Naive thymus-derived CD4-positive, alpha-beta T cell (primary cell): ENCODE data around the gene ZNF91. TPM values are rescaled to one million over a fixed set of nuclear protein-coding genes. Genes with fewer than 3 reads are reported as not detected.
"Not testable (repeated sequence)": the region's sequence is repeated elsewhere in the genome, so short reads cannot be mapped to it uniquely, and the experiment has no call there.

Experiments
- ATAC-seq: fragments of 150-1000 bp; cut with Tn5 transposase; 2 replicates; pipeline ENCODE4 v1.10.0; 2021; ENCODE audit warnings: mild to moderate bottlenecking, moderate library complexity
- CTCF ChIA-PET: fragments of 350-600 bp; sonication (Branson Sonifier 250); formaldehyde crosslinking; loops from one replicate; lab custom pipeline; 2021; ENCODE audit warnings: antibody characterized with exemption; lab: Charles Lee
- POLR2A ChIA-PET: fragments of 350-600 bp; sonication (Branson Sonifier 250); formaldehyde crosslinking; loops from one replicate; lab custom pipeline; 2021; ENCODE audit warnings: antibody characterized with exemption, inconsistent platforms; lab: Charles Lee
- DNase-seq, 9 donors: peaks; one replicate each; pipeline versions ENCODE4 v3.0.0 to v3.0.0-alpha.2; 2020 to 2022; ENCODE audit warnings: mixed read lengths in 1 of 9
- H3K27ac ChIP-seq: one replicate; pipeline ENCODE4 v1.7.0; 2013; ENCODE audit warnings: mild to moderate bottlenecking, low read depth, low read length, moderate library complexity
- H3K27me3 ChIP-seq, 2 donors: one replicate each; pipeline ENCODE4 v1.7.0; 2013; ENCODE audit warnings: low read length in 2 of 2, mild to moderate bottlenecking in 2 of 2, moderate library complexity in 2 of 2; ENCODE audit not compliant: control insufficient read depth in 2 of 2, insufficient read depth in 2 of 2
- H3K36me3 ChIP-seq, 3 experiments: 1 replicate in 2 of 3; 2 replicates in 1 of 3; pipeline ENCODE4 v1.7.0; 2013; ENCODE audit warnings: low read length in 3 of 3, mild to moderate bottlenecking in 3 of 3, moderate library complexity in 1 of 3; ENCODE audit not compliant: insufficient read depth in 3 of 3, control insufficient read depth in 2 of 3
- H3K4me1 ChIP-seq, 2 donors: one replicate each; pipeline ENCODE4 v1.7.0; 2013; ENCODE audit warnings: low read length in 2 of 2, mild to moderate bottlenecking in 2 of 2, moderate library complexity in 1 of 2; ENCODE audit not compliant: control insufficient read depth in 2 of 2, insufficient read depth in 2 of 2
- H3K4me3 ChIP-seq: 2 replicates; pipeline ENCODE4 v1.7.0; 2013; ENCODE audit warnings: mild to moderate bottlenecking, low read length
- H3K9me3 ChIP-seq, 3 experiments: 1 replicate in 2 of 3; 2 replicates in 1 of 3; pipeline ENCODE4 v1.7.0; 2013; ENCODE audit warnings: low read length in 3 of 3; ENCODE audit not compliant: control insufficient read depth in 2 of 3
- H3K27ac Mint-ChIP-seq, 9 donors: one replicate each; pipeline ENCODE4 v1.8.0; 2020 to 2022; ENCODE audit warnings: mixed read lengths in 9 of 9, mild to moderate bottlenecking in 8 of 9, moderate library complexity in 5 of 9, inconsistent platforms in 2 of 9
- H3K27me3 Mint-ChIP-seq, 5 donors: one replicate each; pipeline ENCODE4 v1.8.0; 2021 to 2022; ENCODE audit warnings: mixed read lengths in 5 of 5, mild to moderate bottlenecking in 1 of 5
- H3K36me3 Mint-ChIP-seq, 5 donors: one replicate each; pipeline ENCODE4 v1.8.0; 2020 to 2022; ENCODE audit warnings: mixed read lengths in 5 of 5, mild to moderate bottlenecking in 3 of 5, inconsistent platforms in 1 of 5
- H3K4me1 Mint-ChIP-seq, 7 donors: one replicate each; pipeline ENCODE4 v1.8.0; 2020 to 2022; ENCODE audit warnings: mixed read lengths in 7 of 7, mild to moderate bottlenecking in 3 of 7, inconsistent platforms in 1 of 7
- H3K4me3 Mint-ChIP-seq, 10 donors: one replicate each; pipeline ENCODE4 v1.8.0; 2020 to 2022; ENCODE audit warnings: mild to moderate bottlenecking in 10 of 10, mixed read lengths in 10 of 10, moderate library complexity in 6 of 10, inconsistent platforms in 2 of 10
- H3K9me3 Mint-ChIP-seq, 11 donors: one replicate each; pipeline ENCODE4 v1.8.0; 2020 to 2022; ENCODE audit warnings: mixed read lengths in 11 of 11, mild to moderate bottlenecking in 4 of 11, inconsistent platforms in 1 of 11, moderate library complexity in 1 of 11
- intact Hi-C, 2 donors: fragments of 100-400 bp; cut with micrococcal nuclease; formaldehyde crosslinking; loops; one replicate each; pipeline ENCODE4 v1.15.1; 2023
- polyA plus RNA-seq, 2 donors: library from polyadenylated mRNA; unstranded; fragments of 300-500 nt; fragmentation: Illumina TruSeq; gene quantifications; one replicate each; pipeline ENCODE4 v1.2.3, GENCODE V29; 2021
- total RNA-seq, 6 experiments: library from RNA in 5 of 6; stranded (reverse) in 5 of 6; gene quantifications; 1 replicate in 5 of 6; 2 replicates in 1 of 6; pipeline ENCODE4 v1.2.3 and lab custom pipeline; 2021 to 2026

The ZNF91 gene
- total and polyA plus RNA-seq, 7 experiments from 2014 or later: 40.5 to 165 (median 85.7) TPM

GRCh38 chr19:23328211-23328610 is 67.1 kb downstream of the ZNF91 start:
- POLR2A ChIA-PET: no interaction called here

GRCh38 chr19:23321953-23322549 is 73.2 kb downstream of the ZNF91 start:
- Histone ChIP-seq H3K27ac (no peak overlapping the region), H3K4me3 (no peak overlapping the region), H3K27me3 (no peaks in the 10 kb centered on the region), H3K36me3 (no peaks in the 10 kb centered on the region), H3K4me1 (no peaks in the 10 kb centered on the region), H3K9me3 (peaks cover 0 to 20% (median 0%) of the 10 kb centered on the region in 3 experiments)
- ATAC-seq (no peak), DNase-seq (no peak)
- CTCF ChIA-PET: interaction anchor here (0.7 kb wide), 1 partner anchor 16 kb away, joined by 3 read pairs; no protein-coding TSS in a partner anchor
- peaks cover 7 to 21% (median 9%) of the 10 kb centered on the region in 5 donors for H3K36me3 Mint-ChIP-seq
- no peak overlapping the region for H3K4me3 Mint-ChIP-seq
- POLR2A ChIA-PET: no interaction called here
- H3K27ac Mint-ChIP-seq: no peak overlapping the region
- no peaks in the 10 kb centered on the region for H3K27me3 Mint-ChIP-seq
- intact Hi-C loops: no loop called here
- peaks cover 28 to 94% (median 47%) of the 10 kb centered on the region in 11 donors for H3K9me3 Mint-ChIP-seq
- peaks cover 0 to 16% (median 0%) of the 10 kb centered on the region in 7 donors for H3K4me1 Mint-ChIP-seq

More at GRCh38 chr19:23328211-23328610, 67.1 kb downstream of the ZNF91 start:
- Histone ChIP-seq H3K9me3 (peaks cover 0 to 59% (median 8%) of the 10 kb centered on the region in 3 experiments), H3K4me3 (no peak overlapping the region), H3K4me1 (no peaks in the 10 kb centered on the region), H3K27ac (no peak overlapping the region), H3K36me3 (no peaks in the 10 kb centered on the region), H3K27me3 (no peaks in the 10 kb centered on the region)
- intact Hi-C loops: no loop called here
- Mint-ChIP-seq H3K4me3 (no peak overlapping the region), H3K36me3 (peaks cover 27 to 50% (median 40%) of the 10 kb centered on the region in 5 donors), H3K4me1 (peaks cover 0 to 16% (median 6%) of the 10 kb centered on the region in 7 donors), H3K27ac (no peak overlapping the region), H3K9me3 (peaks cover 25 to 96% (median 54%) of the 10 kb centered on the region in 11 donors), H3K27me3 (no peaks in the 10 kb centered on the region)
- DNase-seq: no peak
- no peak for ATAC-seq
- CTCF ChIA-PET: no interaction called here

GRCh38 chr19:23321403-23321802 is 73.9 kb downstream of the ZNF91 start:
- H3K36me3 ChIP-seq, CTCF ChIA-PET, H3K27me3 ChIP-seq, ATAC-seq, H3K4me3 Mint-ChIP-seq, H3K4me3 ChIP-seq, H3K4me1 ChIP-seq, POLR2A ChIA-PET, H3K27me3 Mint-ChIP-seq, H3K27ac Mint-ChIP-seq, H3K27ac ChIP-seq, intact Hi-C loops, DNase-seq: not testable (repeated sequence)
- Mint-ChIP-seq H3K4me1 (peaks cover 0 to 16% (median 0%) of the 10 kb centered on the region in 7 donors), H3K36me3 (peaks cover 7 to 21% (median 9%) of the 10 kb centered on the region in 5 donors), H3K9me3 (peaks cover 28 to 91% (median 47%) of the 10 kb centered on the region in 11 donors)
- H3K9me3 ChIP-seq: peaks cover 0 to 20% (median 0%) of the 10 kb centered on the region in 3 experiments

GRCh38 chr19:23319571-23319970 is 75.7 kb downstream of the ZNF91 start:
- H3K4me1 ChIP-seq, H3K27ac ChIP-seq, H3K4me3 ChIP-seq, ATAC-seq, H3K27me3 Mint-ChIP-seq, H3K4me1 Mint-ChIP-seq, DNase-seq, H3K36me3 ChIP-seq, H3K4me3 Mint-ChIP-seq, intact Hi-C loops, CTCF ChIA-PET, H3K27ac Mint-ChIP-seq, POLR2A ChIA-PET, H3K27me3 ChIP-seq: not testable (repeated sequence)
- peaks cover 0 to 13% (median 0%) of the 10 kb centered on the region in 5 donors for H3K36me3 Mint-ChIP-seq
- peaks cover 19 to 81% (median 34%) of the 10 kb centered on the region in 11 donors for H3K9me3 Mint-ChIP-seq
- peaks cover 0 to 20% (median 0%) of the 10 kb centered on the region in 3 experiments for H3K9me3 ChIP-seq

- H3K4me3 Mint-ChIP-seq, ATAC-seq, DNase-seq, H3K4me1 Mint-ChIP-seq, CTCF ChIA-PET, H3K27me3 ChIP-seq, H3K27me3 Mint-ChIP-seq, H3K36me3 ChIP-seq, H3K27ac ChIP-seq, H3K4me3 ChIP-seq, H3K4me1 ChIP-seq, H3K27ac Mint-ChIP-seq, intact Hi-C loops, POLR2A ChIA-PET: not testable (repeated sequence)
- peaks cover 0 to 14% (median 0%) of the 10 kb centered on the region in 5 donors for H3K36me3 Mint-ChIP-seq
- peaks cover 0 to 16% (median 0%) of the 10 kb centered on the region in 3 experiments for H3K9me3 ChIP-seq
- peaks cover 16 to 75% (median 31%) of the 10 kb centered on the region in 11 donors for H3K9me3 Mint-ChIP-seq
Measured at GRCh38 chr19:23318941-23319340, 76.3 kb downstream of the ZNF91 start.

GRCh38 chr19:23318143-23318542 is 77.1 kb downstream of the ZNF91 start:
- H3K4me3 Mint-ChIP-seq: no peak overlapping the region
- H3K9me3 ChIP-seq: peaks cover 0 to 8% (median 0%) of the 10 kb centered on the region in 3 experiments
- ATAC-seq: no peak
- H3K36me3 Mint-ChIP-seq: peaks cover 0 to 14% (median 0%) of the 10 kb centered on the region in 5 donors
- no peaks in the 10 kb centered on the region for H3K4me1 ChIP-seq
- no peaks in the 10 kb centered on the region for H3K27me3 Mint-ChIP-seq
- POLR2A ChIA-PET: no interaction called here
- no peak for DNase-seq
- no peaks in the 10 kb centered on the region for H3K27me3 ChIP-seq
- no peak overlapping the region for H3K27ac ChIP-seq
- H3K36me3 ChIP-seq: no peaks in the 10 kb centered on the region
- H3K27ac Mint-ChIP-seq: no peak overlapping the region
- intact Hi-C loops: no loop called here
- H3K9me3 Mint-ChIP-seq: peaks cover 15 to 67% (median 29%) of the 10 kb centered on the region in 11 donors
- H3K4me1 Mint-ChIP-seq: peaks cover 0 to 1% (median 0%) of the 10 kb centered on the region in 7 donors
- CTCF ChIA-PET: no interaction called here
- no peak overlapping the region for H3K4me3 ChIP-seq

- intact Hi-C loops: no loop called here
- Mint-ChIP-seq H3K4me3 (no peak overlapping the region), H3K27me3 (no peaks in the 10 kb centered on the region), H3K4me1 (no peaks in the 10 kb centered on the region), H3K9me3 (peaks cover 3 to 67% (median 19%) of the 10 kb centered on the region in 11 donors), H3K36me3 (peaks cover 0 to 8% (median 0%) of the 10 kb centered on the region in 5 donors), H3K27ac (no peak overlapping the region)
- H3K36me3 ChIP-seq: no peaks in the 10 kb centered on the region
- ChIA-PET CTCF (no interaction called here), POLR2A (no interaction called here)
- H3K27ac ChIP-seq: no peak overlapping the region
- H3K27me3 ChIP-seq: no peaks in the 10 kb centered on the region
- H3K4me3 ChIP-seq: no peak overlapping the region
- DNase-seq (no peak), ATAC-seq (no peak)
- H3K9me3 ChIP-seq: peaks cover 0 to 3% (median 0%) of the 10 kb centered on the region in 3 experiments
- H3K4me1 ChIP-seq: no peaks in the 10 kb centered on the region
Measured at GRCh38 chr19:23315286-23315685, 80.0 kb downstream of the ZNF91 start.
